Loucy (cell line): ENCODE data around the gene BPHL.
"Not testable (repeated sequence)": the region's sequence is repeated elsewhere in the genome, so short reads cannot be mapped to it uniquely, and the experiment has no call there.

ENCODE experiments used
- EZH2phosphoT487 ChIP-seq: fragments of 200-600 bp; IDR thresholded peaks from 2 replicates; pipeline ENCODE4 v1.6.1; 2018; ENCODE audit warnings: antibody characterized with exemption, mild to moderate bottlenecking, moderate library complexity, borderline replicate concordance
- TF ChIP-seq, protein P1 (sequence below): fragments of 200-600 bp; sonication (generic); conservative IDR thresholded peaks from 2 replicates; pipeline ENCODE4 v1.5.1; 2014; ENCODE audit warnings: mild to moderate bottlenecking, antibody characterized with exemption, low read length

DNA sequence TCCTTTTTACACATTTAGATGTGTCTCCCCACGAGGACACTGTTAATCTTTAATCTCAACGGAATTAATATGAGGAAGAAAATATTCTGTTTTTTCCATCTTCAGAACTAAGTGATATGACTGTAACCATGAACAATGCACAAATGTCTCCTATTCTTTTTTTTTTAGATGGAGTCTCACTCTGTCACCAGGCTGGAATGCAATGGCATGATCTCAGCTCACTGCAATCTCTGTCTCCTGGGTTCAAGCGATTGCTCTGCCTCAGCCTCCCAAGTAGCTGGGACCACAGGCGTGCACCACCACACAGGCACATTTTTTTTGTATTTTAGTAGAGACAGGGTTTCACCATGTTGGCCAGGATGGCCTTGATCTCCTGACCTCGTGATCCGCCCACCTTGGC is 19.4 kb downstream of the BPHL start:
- TF ChIP-seq, protein P1, sequence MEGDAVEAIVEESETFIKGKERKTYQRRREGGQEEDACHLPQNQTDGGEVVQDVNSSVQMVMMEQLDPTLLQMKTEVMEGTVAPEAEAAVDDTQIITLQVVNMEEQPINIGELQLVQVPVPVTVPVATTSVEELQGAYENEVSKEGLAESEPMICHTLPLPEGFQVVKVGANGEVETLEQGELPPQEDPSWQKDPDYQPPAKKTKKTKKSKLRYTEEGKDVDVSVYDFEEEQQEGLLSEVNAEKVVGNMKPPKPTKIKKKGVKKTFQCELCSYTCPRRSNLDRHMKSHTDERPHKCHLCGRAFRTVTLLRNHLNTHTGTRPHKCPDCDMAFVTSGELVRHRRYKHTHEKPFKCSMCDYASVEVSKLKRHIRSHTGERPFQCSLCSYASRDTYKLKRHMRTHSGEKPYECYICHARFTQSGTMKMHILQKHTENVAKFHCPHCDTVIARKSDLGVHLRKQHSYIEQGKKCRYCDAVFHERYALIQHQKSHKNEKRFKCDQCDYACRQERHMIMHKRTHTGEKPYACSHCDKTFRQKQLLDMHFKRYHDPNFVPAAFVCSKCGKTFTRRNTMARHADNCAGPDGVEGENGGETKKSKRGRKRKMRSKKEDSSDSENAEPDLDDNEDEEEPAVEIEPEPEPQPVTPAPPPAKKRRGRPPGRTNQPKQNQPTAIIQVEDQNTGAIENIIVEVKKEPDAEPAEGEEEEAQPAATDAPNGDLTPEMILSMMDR, result not testable (repeated sequence)
- TF ChIP-seq EZH2phosphoT487, result not testable (repeated sequence)
